ENCODE measurements around the gene ARHGAP15.

ARHGAP15 gene

GRCh38 chr2:143263066-143263625 lies 133.9 kb downstream of the ARHGAP15 start:
- no peak for DNase-seq (ENCODE audit: low read depth)

DNA sequence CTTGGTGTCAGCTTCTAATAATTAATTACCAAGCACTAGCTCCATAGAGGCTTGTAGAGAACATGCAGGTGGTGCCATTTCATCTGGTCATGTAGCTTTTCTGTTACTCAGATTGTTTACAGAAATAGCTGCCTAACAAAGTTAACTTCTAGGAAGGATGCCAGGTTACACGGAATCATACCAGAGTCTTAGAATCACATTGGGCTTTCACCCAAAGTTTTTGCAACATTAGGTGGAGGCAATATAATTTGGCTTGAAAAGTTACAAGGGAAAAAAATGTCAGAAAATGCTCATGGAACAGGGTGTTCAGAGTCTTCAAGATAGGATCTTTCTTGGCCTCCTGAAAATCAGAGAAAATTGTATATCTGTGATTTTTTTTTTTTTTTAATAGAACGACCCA lies 135.6 kb downstream of the ARHGAP15 start:
- DNase-seq (ENCODE audit: low read depth): no peak

GRCh38 chr2:143279672-143280071 lies 150.5 kb downstream of the ARHGAP15 start:
- no peak for DNase-seq (ENCODE audit: low read depth)

- no peak for DNase-seq (ENCODE audit: low read depth)
Measured at GRCh38 chr2:143280097-143280757, 151.0 kb downstream of the ARHGAP15 start.

- no peak for DNase-seq (ENCODE audit: low read depth)
Measured at GRCh38 chr2:143282684-143283083, 153.5 kb downstream of the ARHGAP15 start.

GRCh38 chr2:143284087-143284675 lies 155.0 kb downstream of the ARHGAP15 start:
- peak; percentile 15 for DNase-seq (ENCODE audit: low read depth)

DNA sequence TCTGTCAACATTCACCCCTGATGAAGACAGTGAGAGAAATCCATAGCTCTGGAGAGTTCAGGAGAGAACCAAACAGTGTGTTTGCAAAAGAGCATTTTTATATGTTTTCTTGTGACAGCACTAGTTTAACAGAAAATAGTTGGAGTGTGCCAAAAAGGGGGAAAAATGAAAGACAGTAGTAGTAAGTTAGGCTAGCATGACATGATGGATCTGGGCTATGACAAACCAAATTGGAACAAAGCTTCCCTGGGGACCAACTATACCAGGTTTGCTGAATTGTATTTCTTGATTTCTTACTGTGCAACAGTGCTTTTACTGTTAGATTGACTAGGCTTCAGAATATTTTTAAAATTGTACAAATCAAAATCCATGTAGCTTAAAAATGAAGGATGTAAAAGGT lies 159.8 kb downstream of the ARHGAP15 start:
- DNase-seq (ENCODE audit: low read depth): no peak

- DNase-seq (ENCODE audit: low read depth): no peak
Measured at GRCh38 chr2:143290221-143290620, 161.0 kb downstream of the ARHGAP15 start.

DNA sequence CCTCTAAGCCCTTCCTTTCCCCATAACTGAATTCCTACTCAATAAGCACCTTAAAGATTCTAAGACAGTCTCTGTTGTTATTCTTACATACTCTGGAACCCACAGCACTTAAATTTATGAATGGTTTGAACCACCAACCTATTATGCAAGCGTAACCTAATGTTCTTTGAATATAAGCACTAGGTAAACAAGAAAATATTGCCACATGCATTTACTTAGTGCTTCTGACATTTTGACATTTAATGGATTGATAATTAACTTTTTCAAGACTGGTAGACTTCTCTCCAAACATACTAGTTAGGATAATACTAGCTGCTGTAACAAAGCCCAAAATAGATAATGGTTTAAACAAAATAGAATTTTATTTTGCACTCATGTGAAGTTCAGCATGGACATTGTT lies 164.8 kb downstream of the ARHGAP15 start:
- no peak for DNase-seq (ENCODE audit: low read depth)

DNA sequence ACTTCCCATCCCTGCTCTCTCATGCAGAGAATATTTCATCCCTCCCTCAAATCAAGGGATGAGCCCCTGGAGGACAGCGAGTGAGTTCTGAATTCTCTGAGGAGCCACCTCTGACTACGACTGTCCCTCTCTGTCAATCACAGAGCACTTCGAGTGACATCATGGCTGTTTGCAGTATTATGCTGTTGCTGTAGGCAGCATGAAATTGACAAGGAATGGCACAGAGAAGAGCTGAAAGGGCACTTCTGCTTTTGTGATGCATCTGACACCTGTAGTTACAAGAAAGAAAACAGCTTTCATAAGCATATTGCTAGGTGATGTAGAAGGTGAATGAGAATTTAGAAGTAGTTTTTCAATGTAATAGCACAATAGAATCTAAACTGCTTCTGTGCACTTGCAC lies 166.9 kb downstream of the ARHGAP15 start:
- no peak for DNase-seq (ENCODE audit: low read depth)

- no peak for DNase-seq (ENCODE audit: low read depth)
Measured at GRCh38 chr2:143297182-143297581, 168.0 kb downstream of the ARHGAP15 start.

DNA sequence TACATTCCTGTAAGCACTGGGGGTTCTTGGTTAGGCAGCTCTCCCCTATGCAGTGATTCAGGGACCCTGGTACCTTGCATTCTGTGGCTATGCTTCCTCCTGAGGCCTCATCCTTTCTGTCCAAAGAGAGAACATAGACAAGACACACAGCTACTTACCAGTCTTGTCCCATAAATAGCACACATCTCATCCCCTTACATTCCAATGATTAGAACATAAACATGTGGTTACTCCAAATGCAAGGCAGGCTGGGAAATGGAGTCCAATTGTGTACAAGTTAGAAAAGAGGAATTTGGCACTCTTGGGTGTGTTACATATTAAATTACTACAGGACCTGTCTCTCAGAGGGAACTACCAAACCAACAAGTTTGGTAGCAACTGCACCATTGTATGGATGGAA lies 171.3 kb downstream of the ARHGAP15 start:
- DNase-seq (ENCODE audit: low read depth): no peak

DNA sequence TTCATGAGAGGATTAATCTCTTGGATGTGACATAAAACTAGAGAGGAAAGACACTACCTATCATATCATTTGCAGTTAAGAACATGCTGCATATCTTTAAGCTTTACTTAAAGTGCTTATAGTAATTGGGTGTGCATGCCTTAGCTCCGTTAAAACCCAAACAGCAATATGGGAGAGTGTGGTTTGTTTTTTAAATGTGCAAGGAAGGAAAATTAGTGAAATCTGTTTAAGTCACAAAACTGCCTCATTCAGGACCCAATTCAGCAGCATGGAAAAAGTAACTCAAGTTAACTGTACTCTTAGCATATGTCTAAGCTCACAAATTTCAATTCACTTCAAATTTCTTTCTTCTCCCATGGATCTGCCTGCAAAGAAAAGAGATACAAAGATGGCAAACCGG lies 182.2 kb downstream of the ARHGAP15 start:
- no peak for DNase-seq (ENCODE audit: low read depth)

DNA sequence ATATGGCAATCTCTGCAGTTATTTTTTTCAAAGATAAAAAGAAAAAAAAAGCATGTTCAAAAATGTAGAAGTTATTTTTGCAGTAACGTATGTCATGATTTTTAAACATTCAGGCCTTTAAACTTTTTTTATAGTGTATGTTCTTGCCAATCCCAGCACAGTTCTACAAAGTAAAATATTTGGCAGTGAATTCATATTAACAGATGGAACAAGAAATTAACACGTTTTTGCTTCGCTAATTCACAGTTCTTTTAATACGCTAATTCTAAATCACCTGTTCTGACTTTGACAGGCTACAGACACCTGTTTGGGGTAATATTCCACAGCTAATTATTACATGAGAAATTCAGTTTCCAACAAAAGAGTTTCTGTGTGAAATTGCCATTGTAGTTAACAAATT lies 183.2 kb downstream of the ARHGAP15 start:
- no peak for DNase-seq (ENCODE audit: low read depth)

GRCh38 chr2:143313861-143314260 lies 184.6 kb downstream of the ARHGAP15 start:
- DNase-seq (ENCODE audit: low read depth): no peak

- DNase-seq (ENCODE audit: low read depth): no peak
Measured at GRCh38 chr2:143321994-143322393, 192.8 kb downstream of the ARHGAP15 start.

DNA sequence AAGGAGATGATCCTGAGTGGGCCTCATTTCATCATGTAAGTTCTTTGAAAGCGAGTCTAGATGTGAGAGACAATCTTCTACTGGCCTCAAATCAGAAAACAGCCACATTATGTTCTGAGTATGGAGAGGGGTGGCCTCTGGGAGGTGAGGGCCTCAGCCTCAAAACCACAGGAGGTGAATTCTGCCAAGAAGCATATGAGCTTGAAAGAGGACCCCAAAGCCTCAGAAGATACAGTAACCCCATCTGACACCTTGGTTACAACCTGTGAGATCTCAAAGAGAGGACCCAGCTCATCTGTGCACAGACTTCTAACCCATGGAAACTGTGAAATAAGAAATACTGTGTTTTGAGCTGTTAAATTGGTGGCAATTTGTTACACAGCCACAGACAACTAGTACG lies 200.1 kb downstream of the ARHGAP15 start:
- DNase-seq (ENCODE audit: low read depth): no peak

- no peak for DNase-seq (ENCODE audit: low read depth)
Measured at GRCh38 chr2:143333168-143333791, 204.1 kb downstream of the ARHGAP15 start.

DNA sequence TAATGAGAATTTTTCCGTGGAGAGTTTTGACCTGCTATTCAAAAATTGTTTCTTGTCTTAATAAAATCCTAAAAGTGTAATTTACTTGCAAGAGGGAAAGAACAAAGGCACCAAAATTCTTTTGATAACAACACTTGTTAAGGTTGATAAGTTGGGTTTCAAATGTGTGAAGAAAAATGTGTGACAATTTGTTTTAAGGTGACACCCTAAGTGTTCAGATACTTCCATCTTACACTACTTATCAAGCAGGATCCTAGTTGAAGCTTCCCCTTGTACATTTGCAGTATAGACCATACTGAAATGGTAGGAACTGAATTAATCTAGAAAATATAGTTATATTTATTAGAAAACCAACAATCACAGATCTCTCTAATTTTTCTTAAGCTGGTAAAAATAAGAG lies 204.6 kb downstream of the ARHGAP15 start:
- DNase-seq (ENCODE audit: low read depth): no peak

GRCh38 chr2:143334837-143335236 lies 205.6 kb downstream of the ARHGAP15 start:
- DNase-seq (ENCODE audit: low read depth): no peak

DNA sequence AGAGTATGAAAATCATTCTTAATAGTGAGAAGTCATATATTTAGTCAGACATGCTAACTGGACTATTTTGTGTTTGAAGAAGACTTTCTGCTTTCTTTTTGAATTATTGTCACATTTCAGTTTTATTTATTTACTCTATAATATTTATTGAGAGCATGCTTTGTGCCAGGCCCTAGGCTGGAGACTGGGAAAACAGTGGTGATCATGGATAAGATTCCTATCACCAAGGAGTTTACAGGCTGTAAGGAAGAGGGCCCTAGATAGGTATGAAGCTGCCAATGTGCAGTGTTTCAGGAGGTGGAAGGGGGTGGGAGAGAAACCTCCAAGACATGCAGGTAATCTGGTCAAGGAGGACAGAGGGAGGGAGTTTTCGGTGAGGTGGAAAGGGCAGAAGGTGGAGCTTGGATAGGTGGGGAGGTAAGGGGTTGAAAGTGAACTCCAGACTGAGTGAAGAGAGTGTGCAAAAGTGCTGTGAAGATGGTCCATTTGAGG lies 207.5 kb downstream of the ARHGAP15 start:
- no peak for DNase-seq (ENCODE audit: low read depth)

DNA sequence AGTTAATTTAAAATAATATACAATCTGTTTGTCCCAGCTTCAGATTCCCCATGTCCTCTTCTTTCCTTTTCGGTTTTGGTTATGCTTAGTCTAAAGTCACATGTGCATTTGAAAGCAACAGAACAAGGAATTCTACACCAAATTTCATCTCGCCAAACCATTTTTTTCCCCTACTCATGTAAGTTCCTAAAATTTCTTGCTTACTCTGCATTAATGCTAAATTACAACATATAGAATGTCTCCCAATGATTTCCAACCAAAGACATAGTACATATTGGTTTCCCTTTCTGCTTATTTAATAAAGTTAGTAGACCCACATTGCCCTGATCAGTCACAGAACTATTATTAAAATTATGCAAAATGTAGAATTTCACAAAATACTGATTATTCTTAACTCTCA lies 212.3 kb downstream of the ARHGAP15 start:
- DNase-seq (ENCODE audit: low read depth): no peak

DNA sequence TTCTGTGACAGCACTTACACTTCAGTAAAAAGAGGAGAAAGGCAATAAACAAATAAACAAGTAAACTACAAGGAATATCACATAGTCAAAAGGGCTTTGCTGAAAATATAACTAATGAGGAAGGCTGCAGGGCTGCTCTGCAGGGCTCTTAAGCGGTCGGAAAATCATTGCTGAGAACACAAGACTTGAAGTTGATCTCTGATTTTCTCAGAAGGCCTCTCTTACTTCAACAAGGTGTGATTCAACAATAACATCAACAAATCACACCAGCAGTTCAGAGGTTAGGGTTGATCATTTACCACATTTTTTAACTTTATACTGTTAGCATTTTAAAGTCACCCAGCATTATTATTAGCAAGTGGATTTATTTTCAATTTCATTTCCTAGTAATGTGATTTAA lies 215.6 kb downstream of the ARHGAP15 start:
- DNase-seq (ENCODE audit: low read depth): no peak
